NOMO-1 treated with DMSO at 0.1 percent for 48 hours (cell line): ENCODE measurements around the gene LIM2.
"Not testable (repeated sequence)": the region's sequence is repeated elsewhere in the genome, so short reads cannot be mapped to it uniquely, and the experiment has no call there.

ENCODE experiments used
- DNase-seq: peaks from one replicate; lab custom pipeline; 2025; ENCODE audit not compliant: unreplicated experiment; lab: John Stamatoyannopoulos, UW

LIM2 gene, protein sequence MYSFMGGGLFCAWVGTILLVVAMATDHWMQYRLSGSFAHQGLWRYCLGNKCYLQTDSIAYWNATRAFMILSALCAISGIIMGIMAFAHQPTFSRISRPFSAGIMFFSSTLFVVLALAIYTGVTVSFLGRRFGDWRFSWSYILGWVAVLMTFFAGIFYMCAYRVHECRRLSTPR

GRCh38 chr19:51387924-51388389 is at the start of gene LIM2:
TSS of gene LIM2 (minus strand) at chr19:51387974. CDS start at chr19:51387443, 531 bp downstream.
- no peak for DNase-seq

DNA sequence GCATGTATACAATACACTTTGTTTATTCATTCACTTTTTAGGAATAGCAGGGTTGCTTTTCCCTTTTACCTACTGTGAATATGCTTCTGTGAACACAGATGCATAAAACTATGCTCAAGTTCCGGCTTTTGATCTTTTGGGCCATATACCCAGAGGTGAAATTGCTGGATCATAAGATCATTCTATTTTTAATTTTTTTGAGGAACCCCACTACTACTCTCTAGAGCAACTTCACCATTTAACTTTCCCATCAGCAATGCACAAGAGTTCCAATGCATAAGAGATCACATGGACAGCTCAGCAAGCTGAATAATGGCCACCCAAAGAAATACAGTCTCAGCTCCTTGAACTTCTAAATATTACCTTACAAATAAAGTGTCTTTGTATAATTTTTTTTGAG is 46.7 kb upstream of the LIM2 start:
- DNase-seq, result no peak

GRCh38 chr19:51433043-51433442 is 45.3 kb upstream of the LIM2 start:
- peak; percentile 70 for DNase-seq

- peak; percentile 79 for DNase-seq
These were observed 43.4 kb upstream of the LIM2 start for GRCh38 chr19:51431124-51431523.

GRCh38 chr19:51430221-51430620 is 42.4 kb upstream of the LIM2 start:
- DNase-seq, result no peak

DNA sequence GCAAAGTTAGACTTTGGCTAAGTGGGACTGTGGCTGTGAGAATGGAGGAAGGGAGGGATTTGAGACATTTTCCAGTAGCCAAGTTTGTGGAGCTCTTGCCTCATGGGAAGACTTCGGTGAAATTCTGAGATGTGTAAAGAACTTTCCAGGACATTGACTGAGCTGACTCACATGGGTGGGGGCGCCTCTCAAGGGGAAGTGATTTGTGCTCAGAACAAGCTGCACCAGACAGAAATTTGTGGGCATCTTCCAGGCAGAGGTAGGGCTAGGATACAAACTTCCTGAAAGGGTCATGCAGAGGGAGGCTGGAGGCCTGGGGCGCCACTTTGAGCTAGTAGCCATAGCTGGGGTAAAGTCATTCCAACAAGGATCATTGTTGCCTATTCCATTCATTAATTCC is 39.4 kb upstream of the LIM2 start:
- DNase-seq, result peak; percentile 6

DNA sequence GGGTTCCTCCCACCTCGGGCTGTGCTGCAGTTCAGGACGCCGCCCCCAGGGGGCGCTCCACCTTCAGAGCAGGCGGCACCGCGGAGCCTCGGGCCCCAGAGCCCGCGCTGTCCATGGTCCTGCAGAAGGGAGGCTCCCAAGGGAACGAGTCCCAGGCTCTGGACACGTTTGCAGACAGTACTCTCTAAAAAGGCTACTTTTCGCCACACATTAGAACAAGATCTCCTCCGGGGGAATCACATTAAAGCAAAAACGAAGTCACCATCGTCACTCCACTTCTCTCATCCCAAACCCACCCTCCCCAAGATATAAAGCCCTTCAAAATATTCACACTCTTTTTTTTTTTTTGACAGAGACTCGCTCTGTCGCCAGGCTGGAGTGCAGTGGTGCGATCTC is 34.3 kb upstream of the LIM2 start:
- DNase-seq, result peak; percentile 61

- DNase-seq, result no peak
These were observed 33.7 kb upstream of the LIM2 start for GRCh38 chr19:51421229-51422052.

- DNase-seq, result not testable (repeated sequence)
These were observed 32.7 kb upstream of the LIM2 start for GRCh38 chr19:51420511-51420910.

DNA sequence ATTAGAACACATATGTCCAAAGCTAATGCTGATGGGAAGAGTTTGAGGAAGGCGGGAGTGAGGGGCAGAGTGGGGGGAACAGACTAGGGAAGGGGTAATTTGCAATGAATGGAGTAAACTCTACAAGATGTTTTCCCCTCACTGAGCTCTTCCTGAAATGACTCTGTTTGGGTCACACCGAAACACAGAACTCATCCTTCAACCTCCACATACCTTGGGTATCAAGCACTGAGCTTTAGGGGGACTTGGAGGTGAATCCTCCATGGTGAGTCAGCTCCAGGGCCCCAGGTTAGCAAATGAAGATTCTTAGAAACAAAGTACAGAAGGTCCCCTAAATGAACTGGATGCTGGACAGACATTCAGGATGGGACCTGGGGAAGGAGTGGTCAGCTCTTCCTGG is 30.9 kb upstream of the LIM2 start:
- DNase-seq, result no peak

- DNase-seq, result peak; percentile 63
These were observed 30.0 kb upstream of the LIM2 start for GRCh38 chr19:51417810-51418157.

- DNase-seq, result peak; percentile 89
These were observed 29.5 kb upstream of the LIM2 start, which contains the start of gene SIGLEC10 for GRCh38 chr19:51417107-51417809. TSS of gene SIGLEC10 (minus strand) at chr19:51417642. CDS start at chr19:51417581, 61 bp downstream.

- not testable (repeated sequence) for DNase-seq
These were observed 28.6 kb upstream of the LIM2 start for GRCh38 chr19:51416422-51416821.

- no peak for DNase-seq
These were observed 27.4 kb upstream of the LIM2 start for GRCh38 chr19:51415187-51415586.

- DNase-seq, result no peak
These were observed 23.4 kb upstream of the LIM2 start for GRCh38 chr19:51410950-51411748.

DNA sequence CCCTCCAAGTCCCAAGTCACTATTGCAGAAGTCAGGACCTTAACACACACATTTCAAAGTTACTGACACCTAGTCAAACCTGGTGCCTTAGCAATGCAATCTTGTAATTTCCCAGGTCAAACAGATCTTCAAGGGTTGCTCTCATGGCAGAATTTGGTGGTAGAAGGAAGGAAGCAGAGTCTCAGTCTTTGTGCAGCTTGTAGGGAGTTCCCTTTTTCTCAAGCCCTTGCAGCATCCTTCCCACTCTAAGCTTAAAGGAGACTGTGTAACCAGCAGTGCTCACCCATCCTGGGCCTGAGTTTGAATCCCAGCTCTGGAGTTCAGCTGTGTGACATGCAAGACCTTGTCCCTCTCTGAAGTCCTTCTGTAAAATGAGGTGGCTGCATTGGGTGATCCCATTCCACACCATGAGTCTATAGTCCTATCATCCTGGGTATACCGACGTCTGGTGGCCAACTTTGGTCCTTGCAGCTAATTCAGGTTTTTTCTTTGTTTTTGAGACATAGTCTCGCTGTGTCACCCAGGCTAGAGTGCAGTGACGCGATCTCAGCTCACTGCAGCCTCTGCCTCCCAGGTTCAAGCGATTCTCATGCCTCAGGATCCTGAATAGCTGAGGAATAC is 19.8 kb upstream of the LIM2 start:
- peak; percentile 89 for DNase-seq

GRCh38 chr19:51402117-51402516 is 14.3 kb upstream of the LIM2 start:
- DNase-seq, result no peak

- DNase-seq, result not testable (repeated sequence)
These were observed 12.2 kb upstream of the LIM2 start for GRCh38 chr19:51399936-51400335.

DNA sequence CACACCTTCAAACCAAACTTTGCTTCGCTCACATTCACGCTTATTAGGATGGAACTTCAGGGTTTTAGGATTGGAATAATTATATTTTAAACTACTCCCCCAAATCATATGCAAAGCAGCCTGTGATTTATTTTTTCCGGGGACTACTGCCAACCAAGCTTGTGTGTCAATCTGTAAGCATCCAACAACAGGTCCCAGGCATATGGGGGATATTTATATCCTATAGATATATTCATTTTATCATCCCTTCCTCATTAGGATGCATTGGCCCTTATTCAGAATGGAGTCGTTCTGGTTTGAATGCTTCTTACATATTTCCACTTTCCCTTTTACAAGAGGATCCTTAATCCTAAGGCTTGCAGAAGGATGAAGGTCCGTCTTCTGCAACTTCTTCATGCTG is 11.5 kb upstream of the LIM2 start:
- DNase-seq, result no peak

DNA sequence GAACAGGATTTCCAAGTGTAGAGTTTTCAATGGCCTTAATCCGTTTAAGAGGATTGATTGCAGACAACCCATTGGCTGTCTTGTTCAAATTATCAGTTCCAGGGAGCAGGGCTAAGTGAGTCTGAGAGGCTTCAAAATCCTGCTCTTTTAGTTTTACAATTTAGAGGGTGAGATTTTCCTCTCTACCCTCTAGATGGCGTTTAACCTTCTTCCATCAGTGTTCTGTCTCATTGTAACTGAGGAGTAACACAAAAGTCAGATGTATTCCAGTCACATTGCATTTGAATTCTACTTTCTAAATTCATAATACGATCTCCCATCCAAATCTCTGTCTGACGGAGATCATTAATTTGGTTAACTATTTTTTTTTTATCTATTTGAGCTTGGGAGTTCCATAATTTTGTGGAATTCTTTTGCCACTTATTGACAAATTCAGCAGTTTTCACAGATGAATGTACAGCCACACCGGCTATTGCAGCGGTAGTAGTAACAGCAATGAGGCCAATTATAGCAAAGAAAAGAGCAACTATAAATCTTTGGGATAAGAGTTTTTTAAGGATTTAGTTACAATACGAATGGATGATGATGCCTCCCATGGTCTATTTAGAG is 10.4 kb upstream of the LIM2 start:
- DNase-seq, result peak; percentile 66
